HS-27A (cell line): ENCODE measurements around the gene PDHB.
"Not testable (repeated sequence)": the region's sequence is repeated elsewhere in the genome, so short reads cannot be mapped to it uniquely, and the experiment has no call there.

Source experiments
- DNase-seq: peaks from one replicate; pipeline ENCODE4 v3.0.0-alpha.2; 2012; ENCODE audit warnings: low read depth, missing footprints

Gene PDHB

DNA sequence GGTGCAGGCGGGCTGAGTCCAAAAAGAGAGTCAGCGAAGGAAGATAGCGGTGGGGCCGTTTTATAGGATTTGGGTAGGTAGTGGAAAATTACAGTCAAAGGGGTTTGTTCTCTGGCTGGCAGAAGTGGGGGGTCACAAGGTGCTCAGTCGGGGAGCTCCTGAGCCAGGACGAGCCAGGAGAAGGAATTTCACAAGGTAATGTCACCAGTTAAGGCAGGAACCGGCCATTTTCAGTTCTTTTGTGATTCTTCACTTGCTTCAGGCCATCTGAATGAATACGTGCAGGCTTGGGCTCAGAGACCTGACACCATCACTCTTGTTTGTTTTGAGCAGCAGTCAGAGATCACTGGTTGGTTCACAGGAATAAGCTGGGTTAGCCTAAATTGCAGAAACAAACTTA is 3.6 kb upstream of the PDHB start:
- not testable (repeated sequence) for DNase-seq

DNA sequence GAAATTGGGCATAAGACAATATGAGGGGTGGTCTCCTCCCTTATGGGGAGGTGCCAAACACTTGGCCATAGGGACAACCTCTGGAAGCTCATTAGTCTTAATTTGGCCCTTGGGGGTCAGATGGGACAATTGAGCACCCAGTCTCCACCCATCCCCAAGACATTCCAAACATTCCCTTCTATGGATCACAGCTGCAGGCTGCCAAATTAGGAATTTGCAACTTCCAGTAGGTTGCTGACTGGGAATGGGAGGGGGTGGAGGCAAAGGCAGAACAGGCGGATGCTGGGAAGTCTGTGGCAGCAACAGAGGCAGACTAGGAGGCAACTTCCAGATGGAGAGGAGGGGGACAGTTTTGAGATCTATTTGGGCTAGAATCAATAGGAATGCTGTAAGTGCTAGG is 1.4 kb upstream of the PDHB start:
- peak; percentile 83 for DNase-seq

- no peak for DNase-seq
Observed at GRCh38 chr3:58434511-58434910, 879 bp upstream of the PDHB start.

DNA sequence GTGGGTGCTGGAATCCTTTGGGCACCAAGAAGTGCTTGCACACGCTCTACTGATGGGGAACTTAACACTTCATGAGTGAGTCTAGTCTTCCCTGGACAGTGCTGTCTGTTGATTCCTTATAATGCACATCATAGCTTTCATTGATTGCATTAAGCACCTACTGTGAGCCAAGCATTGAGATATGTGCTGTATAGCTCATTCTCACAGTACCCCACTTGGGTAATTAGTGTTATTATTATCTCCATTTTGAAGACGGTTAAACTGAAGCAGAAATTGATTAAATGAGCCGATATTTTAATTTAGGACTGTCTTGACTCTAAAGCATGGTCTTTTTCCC is 504 bp upstream of the PDHB start:
- no peak for DNase-seq

- DNase-seq: no peak
Observed at GRCh38 chr3:58432905-58433304, 727 bp downstream of the PDHB start.

- no peak for DNase-seq
Observed at GRCh38 chr3:58429657-58430056, 4.0 kb downstream of the PDHB start.

GRCh38 chr3:58427661-58428361 is 5.8 kb downstream of the PDHB start:
- no peak for DNase-seq

- DNase-seq: no peak
Observed at GRCh38 chr3:58425782-58426181, 7.8 kb downstream of the PDHB start.

DNA sequence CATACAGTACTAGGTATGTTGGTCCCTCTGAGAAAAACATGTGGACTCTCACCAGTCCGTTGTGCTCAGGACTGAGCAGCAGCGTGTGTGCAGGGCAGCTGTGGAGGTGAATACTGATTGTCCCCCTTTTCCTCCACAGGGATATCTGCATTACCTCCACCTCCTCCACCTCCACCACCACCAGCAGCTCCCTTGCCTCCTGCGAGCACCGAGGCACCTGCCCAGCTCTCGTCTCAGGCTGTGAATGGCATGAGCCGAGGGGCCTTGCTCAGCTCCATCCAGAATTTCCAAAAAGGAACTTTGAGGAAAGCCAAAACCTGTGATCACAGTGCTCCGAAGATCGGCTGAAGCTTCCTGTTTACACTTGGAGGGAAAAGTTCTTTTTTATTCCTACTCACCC is 9.0 kb downstream of the PDHB start:
- no peak for DNase-seq

GRCh38 chr3:58422756-58423325 is 10.8 kb downstream of the PDHB start:
- DNase-seq: no peak

DNA sequence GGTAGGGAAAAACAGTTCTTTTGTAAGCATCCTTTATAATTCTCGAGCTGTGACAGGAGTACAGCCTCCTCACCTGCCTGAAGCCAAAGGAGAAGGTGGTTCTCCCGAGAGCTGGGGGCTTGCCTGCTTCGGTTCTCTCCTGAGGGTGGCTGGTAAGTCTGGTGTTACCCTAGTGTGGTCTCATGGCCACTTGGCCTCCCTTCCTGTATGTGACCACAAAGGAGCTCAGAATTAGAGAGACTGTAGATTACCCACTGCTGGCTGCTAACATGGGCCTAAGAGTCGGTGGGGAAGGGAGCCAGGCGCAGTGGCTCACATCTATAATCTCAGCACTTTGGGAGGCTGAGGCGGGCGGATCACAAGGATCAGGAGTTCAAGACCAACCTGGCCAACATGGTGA is 12.6 kb downstream of the PDHB start:
- DNase-seq: no peak

GRCh38 chr3:58419780-58420507 is 13.7 kb downstream of the PDHB start:
- DNase-seq: no peak

DNA sequence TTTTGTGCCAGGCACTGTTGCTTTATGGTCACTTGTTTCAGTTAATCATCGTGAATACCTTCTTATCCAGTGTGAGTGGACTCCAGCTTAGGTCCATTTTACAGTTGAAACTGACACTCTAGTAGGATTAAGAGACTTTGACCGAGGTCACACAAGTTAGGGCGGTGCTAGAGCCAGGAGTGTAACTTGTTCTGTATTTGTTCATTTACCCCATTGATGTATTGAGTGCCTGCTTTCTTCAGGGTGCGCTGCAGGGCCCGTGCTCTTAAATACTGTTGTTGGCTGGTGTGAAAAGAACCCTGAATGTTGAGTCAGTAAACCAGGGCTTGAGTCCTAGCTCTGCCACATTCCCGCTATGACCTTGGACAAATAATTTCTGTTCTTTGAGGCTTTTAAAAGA is 15.4 kb downstream of the PDHB start:
- no peak for DNase-seq

- no peak for DNase-seq
Observed at GRCh38 chr3:58417075-58417474, 16.6 kb downstream of the PDHB start.

DNA sequence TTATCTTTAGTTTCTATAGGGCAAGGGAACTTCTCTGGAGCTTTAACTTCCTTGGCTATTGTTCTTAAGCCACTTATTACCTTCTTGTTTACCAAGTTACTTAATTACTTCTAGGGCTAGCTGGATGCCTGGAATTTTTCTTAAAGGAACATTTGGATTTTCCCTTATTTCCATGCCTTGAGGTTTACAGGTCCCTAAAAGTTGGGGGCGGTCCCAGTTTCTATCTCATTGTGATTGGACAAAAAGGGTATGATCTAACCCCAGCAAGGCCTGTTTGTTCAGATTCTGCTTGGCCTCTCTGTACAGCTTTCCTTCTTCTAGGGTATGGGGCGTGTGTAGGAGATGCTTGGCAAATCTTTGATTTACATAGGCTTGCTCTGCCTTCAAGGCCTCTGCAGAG is 17.4 kb downstream of the PDHB start:
- DNase-seq: no peak

- DNase-seq: peak; percentile 33
Observed at GRCh38 chr3:58414538-58415197, 19.0 kb downstream of the PDHB start.

DNA sequence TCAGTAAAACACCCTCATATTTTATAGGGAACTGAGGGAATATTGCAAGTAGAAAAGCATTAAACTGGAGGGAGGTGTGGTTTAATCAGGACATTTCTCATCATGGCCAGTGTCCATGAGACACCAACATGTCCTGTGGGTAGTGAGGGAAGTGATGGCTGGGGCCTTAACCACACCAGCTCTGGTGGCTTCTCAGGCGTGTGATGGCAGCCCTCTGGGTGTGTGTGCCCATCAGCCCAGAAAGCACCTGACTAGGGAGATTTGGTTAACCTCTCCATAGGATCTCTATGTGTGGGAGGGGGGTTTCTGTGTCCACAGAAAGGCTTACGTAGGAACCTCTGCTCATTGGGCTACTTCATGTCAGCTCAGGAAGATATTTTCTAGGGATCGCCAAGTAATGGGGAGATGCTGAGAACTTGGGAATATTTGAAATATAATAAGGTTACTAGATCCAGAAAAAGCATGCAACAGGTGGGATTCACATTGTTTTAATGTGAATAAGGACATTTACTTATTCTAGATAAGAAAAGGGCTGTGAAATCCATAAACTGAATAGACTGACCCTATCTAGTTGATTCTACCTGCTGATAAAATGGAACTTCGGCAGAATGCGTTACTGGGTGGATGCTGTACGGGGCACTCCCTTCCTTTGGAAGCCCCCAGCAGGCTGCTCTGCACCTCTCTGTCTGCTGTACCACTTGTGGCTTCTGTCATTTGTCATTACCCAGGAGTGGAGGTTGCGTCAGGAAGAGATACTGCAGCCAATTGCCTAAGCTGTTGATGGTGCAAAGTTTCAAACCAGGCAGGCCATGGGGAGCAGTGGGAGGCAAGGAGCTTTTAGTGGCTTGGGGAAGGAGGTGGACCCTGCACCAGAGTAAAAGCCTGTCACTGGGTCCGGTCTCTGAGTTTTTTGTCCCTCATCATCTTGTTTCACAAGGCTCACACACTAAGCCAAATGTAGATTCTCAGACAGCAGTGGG is 21.5 kb downstream of the PDHB start:
- no peak for DNase-seq

DNA sequence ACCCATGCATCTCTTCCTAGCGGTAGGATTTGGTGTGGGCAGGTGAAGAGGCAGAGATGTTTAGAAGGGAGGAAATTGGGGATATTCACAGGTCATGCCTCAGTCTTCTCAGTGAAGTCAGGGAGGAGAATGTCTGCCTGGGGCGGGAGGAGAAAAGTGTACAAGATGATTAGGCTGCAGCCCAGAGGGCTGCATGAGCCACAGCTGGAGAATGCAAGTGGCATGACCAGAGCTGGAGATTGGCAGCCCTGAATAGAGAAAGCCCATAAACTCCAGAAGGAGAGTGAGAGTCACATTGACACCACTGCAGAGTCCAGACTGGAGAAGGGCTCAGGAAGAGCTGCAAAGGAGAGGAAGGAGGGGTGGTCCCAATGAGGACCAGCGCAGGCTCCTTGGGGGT is 22.6 kb downstream of the PDHB start:
- DNase-seq: no peak

DNA sequence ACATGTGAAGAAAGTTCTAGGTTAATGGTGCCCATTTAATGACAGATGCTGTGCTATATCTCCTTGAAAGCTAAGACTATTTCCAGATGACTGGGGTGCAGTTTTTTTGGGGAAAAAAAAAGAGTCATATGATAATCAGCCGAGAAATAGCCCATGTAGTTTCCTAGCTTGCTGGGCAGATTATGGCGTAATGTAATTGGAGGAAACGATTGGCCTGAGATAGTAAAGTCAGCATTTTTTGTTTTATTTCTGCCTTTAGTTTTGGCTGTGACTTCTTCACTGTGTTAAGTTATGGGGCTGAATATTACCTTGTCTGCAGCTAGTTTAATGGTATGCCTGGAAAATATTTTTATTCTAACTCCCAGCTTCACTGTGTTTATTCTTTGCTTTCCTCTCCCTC is 24.0 kb downstream of the PDHB start:
- no peak for DNase-seq

DNA sequence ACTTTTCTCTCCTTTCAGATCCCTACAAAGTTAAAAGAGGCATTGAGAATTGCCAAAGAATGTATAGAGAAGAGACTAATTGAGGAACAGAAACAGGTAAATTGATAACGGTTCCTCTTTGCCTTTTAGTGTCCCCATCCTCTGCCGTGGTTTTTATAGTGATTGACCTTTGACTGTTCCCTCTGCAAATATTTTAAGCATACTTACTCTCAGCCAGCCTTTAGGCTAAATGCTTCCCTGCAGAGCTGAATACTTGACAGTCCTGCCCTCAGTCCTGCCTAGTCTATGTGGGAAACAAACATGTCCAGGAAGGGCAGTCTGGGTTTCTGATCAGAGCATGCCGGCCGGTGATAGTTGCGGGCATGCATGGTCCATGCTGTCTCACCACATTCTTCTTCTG is 24.7 kb downstream of the PDHB start:
- DNase-seq: no peak

DNA sequence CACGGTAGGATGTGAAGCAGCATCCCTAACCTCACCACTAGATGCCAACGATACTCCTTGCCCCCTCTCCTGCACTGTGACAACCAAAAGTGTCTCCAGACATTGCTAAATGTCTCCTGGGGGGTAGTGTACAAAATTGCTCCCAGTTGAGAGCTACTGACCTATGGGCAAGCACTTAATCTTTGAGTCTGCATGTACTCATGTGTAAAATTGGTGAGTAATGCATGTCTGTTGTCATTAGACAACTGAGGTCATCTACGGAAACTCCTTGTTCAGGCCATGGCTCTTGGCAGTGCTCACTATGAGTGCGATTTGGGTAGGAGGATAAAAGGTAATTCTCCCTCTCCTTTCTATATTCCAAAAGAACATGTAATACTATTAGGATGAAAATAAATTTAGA is 29.2 kb downstream of the PDHB start:
- DNase-seq: no peak
